KOPT-K1 (cell line): Measurements from ENCODE around the gene RERE.

Experiments used
- H3K27ac ChIP-seq: fragments of 200-600 bp; sonication (generic); 2 replicates; pipeline ENCODE4 v1.5.1; 2016; ENCODE audit warnings: antibody characterized with exemption, mild to moderate bottlenecking, low read depth, low read length; ENCODE audit not compliant: poor library complexity, severe bottlenecking
- H3K36me3 ChIP-seq: fragments of 200-600 bp; sonication (generic); 2 replicates; pipeline ENCODE4 v1.5.1; 2017; ENCODE audit warnings: antibody characterized with exemption, mild to moderate bottlenecking, low read length, moderate library complexity; ENCODE audit not compliant: insufficient read depth
- H3K9me3 ChIP-seq: fragments of 200-600 bp; sonication (generic); 2 replicates; pipeline ENCODE4 v1.5.1; 2017; ENCODE audit warnings: antibody characterized with exemption, low read length, mild to moderate bottlenecking; ENCODE audit not compliant: insufficient read depth, poor library complexity, severe bottlenecking

RERE gene

GRCh38 chr1:8477166-8477982, 340.1 kb downstream of the RERE start:
- H3K27ac ChIP-seq, result no peak overlapping the region
- H3K9me3 ChIP-seq, result no peaks in the 10 kb centered on the region
- no peaks in the 10 kb centered on the region for H3K36me3 ChIP-seq

DNA sequence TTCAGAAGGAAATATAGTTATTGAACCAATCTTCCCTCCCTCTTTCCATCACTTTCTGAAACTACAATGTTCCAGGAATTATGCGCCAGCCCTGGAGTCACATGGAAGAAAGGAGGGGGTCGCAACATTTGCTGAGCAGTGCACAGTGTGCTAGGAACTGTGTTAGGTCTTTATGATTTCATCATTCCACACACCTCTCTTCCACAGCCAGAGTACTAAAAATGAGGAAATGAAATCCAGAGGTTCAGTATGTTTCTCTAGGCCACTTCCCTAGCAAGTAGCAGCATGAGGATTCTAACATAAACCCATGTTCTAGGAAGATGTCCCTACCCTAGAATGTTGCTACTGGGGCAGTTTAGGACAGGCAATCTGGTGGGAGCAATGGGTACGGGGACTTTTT, 341.4 kb downstream of the RERE start:
- Histone ChIP-seq H3K9me3 (no peaks in the 10 kb centered on the region), H3K27ac (no peak overlapping the region), H3K36me3 (no peaks in the 10 kb centered on the region)

DNA sequence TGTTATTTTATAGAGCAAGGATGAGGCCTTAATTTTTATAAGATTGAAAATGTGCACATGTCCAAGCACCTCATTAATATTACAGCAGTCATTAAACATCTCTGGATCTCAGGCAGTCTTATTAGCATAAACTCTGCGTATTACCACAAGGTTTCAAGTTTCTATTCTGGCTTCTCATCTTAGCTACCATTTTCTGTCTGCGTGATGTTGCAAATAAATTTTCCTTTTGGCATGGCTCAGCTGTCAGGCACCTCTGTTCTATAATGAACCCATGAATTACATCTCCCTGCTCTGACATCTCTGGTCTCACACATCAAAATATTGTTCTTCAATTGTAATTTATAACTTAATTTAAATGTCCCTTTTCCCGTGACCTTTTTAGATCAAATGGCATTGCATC, 343.1 kb downstream of the RERE start:
- no peak overlapping the region for H3K27ac ChIP-seq
- H3K36me3 ChIP-seq, result no peaks in the 10 kb centered on the region
- H3K9me3 ChIP-seq, result no peaks in the 10 kb centered on the region

DNA sequence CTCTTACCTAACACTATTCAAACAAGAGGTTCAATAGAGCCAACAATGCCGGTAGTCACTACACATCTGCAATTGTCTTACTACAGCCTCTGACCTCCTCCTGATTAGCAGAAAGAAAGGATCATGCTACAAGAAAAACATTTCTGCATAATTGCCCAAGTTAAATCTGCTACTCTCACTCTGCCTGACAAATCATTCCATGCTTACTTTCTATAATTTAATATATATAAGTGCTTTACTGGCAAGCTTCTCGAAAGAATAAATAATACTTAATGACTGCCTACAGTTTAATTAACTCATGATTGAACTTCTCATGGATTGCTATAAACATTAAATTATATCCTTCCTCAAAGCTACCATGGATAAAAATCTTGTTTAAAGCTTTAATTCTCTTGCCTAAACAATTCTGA, 343.5 kb downstream of the RERE start:
- Histone ChIP-seq H3K36me3 (no peaks in the 10 kb centered on the region), H3K27ac (no peak overlapping the region), H3K9me3 (no peaks in the 10 kb centered on the region)

DNA sequence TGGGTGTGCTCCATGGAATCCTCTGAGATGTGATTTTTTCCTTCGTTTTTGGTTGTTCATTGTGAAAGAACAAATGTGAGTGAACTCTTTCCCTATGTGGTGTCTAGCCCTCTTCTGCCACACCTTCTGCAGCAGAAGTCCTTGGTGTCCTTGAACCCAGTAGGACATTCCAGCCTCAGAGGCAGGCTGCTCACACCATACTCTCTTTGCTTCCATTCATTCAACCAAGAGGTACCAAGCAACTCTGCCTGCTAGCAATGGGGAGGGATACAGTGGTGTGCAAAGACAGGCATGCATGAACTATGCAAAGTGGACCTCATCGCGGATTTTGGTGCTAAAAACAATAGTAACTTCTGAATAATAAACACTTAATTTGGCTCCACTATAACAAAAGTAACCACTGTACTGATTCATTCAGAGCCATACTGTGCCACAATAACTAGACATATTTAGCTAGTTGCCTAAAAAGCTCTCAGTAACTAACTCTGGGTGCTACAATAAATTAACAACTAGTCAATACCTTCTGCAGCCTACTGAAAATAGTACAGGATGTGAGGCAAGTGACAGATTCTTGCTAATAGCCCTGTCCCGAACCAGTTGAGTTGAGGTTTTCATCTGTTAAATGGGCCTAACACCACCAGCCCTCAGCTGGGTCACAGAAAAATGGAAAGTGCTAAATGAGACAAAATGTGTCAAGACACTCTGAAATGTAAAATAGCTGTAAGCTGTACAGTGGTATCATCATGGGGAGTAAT, 344.1 kb downstream of the RERE start:
- no peaks in the 10 kb centered on the region for H3K36me3 ChIP-seq
- no peak overlapping the region for H3K27ac ChIP-seq
- no peaks in the 10 kb centered on the region for H3K9me3 ChIP-seq

DNA sequence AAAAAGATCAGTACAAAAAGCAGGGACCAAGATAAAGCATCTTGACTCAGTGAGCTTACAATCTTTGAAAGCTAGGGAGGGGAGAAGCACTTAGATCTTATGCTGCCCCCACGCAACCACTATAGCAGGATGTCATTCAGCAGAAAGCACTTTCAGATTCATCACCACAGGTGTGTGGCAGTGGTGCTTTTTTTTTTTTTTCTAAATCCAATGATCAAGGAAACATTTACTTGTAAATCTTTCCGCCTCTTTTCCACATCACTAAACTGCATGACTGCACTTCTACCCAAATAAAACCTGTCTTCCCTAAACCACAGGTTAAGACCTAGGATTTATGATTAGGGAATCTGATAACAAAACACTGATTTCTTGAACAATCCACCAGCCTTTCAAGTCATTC, 344.8 kb downstream of the RERE start:
- Histone ChIP-seq H3K27ac (no peak overlapping the region), H3K9me3 (no peaks in the 10 kb centered on the region)

DNA sequence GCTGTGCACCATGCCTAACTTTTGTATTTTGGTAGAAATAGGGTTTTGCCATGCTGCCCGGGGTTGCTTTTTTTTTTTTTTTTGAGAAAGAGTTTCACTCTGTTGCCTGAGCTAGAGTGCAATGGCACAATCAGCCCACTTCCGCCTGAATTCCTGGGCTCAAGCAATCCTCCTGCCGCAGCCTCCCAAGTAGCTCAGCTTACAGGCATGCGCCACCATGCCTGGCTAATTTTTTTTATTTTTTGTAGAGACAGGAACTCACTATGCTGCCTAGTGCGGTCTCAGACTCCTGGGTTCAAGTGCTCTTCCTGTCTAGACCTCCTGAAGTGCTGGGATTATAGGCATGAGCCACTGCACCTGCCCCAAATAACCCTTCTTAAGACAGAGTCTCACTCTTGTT, 346.0 kb downstream of the RERE start:
- Histone ChIP-seq H3K9me3 (no peaks in the 10 kb centered on the region), H3K36me3 (no peaks in the 10 kb centered on the region), H3K27ac (no peak overlapping the region)

More for the DNA sequence above, 344.8 kb downstream of the RERE start:
- no peaks in the 10 kb centered on the region for H3K36me3 ChIP-seq

DNA sequence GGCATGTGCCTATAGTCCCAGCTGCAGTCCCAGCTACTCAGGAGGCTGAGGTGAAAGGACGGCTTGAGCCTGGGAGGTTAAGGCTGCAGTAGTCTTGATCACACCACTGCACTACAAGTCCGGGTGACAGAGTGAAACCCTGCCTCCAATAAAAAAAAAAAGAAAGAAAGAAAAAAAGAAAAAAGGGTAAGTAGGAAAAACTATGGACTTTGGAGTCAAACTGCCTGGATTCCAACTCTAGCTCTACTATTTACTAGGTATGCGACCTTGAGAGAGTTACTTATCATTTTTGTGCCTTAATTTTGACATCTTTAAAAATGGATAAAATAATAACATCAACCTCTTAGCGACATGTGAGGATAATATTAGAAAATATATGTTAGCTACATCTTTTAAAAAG, 348.7 kb downstream of the RERE start:
- H3K36me3 ChIP-seq, result no peaks in the 10 kb centered on the region
- H3K27ac ChIP-seq, result no peak overlapping the region
- H3K9me3 ChIP-seq, result no peaks in the 10 kb centered on the region

DNA sequence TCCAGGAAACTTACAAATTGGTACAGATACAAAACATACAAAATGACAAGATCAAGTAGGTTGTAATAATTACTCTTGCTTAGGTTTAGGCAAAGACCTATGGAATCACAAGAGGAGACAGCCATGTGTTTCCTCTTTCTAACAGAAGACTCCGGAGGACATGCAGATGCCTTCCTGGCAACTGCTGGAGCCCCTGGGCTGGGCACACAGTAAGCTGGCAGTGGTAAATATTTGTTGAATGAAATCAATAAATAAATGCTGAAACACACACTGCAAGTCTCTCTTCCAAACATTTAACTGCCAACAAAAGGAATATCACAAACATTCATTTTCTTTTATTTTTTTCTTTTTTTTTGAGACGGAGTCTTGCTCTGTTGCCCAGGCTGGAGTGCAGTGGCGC, 350.1 kb downstream of the RERE start:
- no peaks in the 10 kb centered on the region for H3K36me3 ChIP-seq
- no peaks in the 10 kb centered on the region for H3K9me3 ChIP-seq
- no peak overlapping the region for H3K27ac ChIP-seq

DNA sequence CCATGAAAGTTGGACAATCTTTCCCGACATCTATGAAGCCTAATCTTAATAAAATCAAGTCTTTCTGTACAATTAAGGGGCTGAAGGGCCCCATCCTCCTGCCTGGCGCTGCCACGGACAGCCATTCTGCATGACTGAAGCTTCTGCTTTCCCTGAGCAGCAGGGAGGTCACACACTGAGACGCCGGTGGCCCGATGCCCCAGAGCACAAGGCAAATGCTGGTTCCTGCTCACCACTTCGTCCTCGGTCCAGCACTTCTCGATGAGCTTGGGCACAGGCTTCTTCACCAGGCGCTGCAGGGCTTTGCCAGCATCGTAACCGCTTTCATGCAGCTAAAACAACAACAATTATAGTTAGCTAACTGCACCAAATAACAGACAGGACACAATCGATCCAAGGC, 351.7 kb downstream of the RERE start:
- no peak overlapping the region for H3K27ac ChIP-seq
- H3K9me3 ChIP-seq, result no peaks in the 10 kb centered on the region
- H3K36me3 ChIP-seq, result no peaks in the 10 kb centered on the region

- Histone ChIP-seq H3K36me3 (no peaks in the 10 kb centered on the region), H3K9me3 (no peaks in the 10 kb centered on the region), H3K27ac (no peak overlapping the region)
Measured at GRCh38 chr1:8465013-8465412, 352.4 kb downstream of the RERE start.

DNA sequence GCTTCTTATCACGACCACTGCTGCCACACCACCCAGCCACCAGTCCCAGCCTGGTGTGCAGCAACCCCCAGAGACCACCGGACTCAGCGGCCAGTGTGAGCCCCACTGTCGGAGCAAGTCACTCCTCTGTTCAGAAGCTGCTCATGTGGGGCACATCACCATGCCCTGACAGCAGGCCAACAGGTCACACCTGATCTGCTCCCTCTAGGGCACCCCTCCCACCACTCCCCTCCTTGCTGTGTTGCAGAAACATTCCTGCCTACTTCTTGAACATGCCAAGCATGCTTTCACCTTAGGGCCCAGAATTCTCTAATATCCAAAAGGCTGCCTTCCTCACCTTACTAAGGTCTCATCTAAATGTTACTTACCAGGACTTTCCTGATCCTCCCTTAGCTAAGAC, 353.1 kb downstream of the RERE start:
- no peaks in the 10 kb centered on the region for H3K9me3 ChIP-seq
- no peaks in the 10 kb centered on the region for H3K36me3 ChIP-seq
- no peak overlapping the region for H3K27ac ChIP-seq

DNA sequence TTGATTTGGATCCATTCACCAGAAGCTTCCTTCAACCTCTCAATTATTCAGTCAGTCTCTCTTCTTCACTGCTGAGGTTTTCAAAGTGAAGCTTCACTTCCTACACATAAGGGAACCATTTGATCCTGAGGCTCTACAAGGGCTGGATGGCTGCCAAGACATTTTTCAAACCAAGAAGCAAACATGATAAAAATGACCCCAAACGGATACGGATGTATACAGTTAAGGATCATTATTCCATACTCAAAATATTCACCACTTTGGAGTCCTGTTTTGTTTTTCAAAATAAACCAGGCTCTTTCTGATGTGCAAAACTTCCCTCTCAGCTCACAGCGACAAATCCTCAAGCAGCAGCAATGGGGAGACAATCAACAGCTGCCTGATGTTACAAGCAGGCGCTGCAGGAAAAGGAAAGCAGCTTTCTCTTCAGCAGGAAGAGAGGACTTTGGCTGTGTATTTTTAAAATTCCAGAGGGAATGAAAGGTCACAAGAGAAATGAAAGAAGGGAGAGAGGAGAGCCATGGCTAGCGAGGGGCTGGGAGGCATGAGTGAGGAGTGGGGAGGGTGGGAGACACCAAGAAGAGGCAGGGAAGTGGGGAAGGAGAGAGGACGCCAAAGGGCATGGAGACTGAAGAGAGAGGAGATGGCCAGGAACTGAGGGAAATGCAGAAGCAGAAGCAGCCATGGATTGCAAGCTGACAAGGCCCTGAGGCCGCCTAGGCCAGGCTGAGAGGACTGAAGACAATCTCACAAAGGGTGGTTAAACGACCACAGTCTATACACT, 354.1 kb downstream of the RERE start:
- Histone ChIP-seq H3K27ac (no peak overlapping the region), H3K36me3 (no peaks in the 10 kb centered on the region), H3K9me3 (no peaks in the 10 kb centered on the region)

GRCh38 chr1:8462371-8462892, 355.0 kb downstream of the RERE start:
- Histone ChIP-seq H3K27ac (no peak overlapping the region), H3K9me3 (no peaks in the 10 kb centered on the region), H3K36me3 (no peaks in the 10 kb centered on the region)
